Measurements from ENCODE around the gene EYA2. TPM values are rescaled to one million over a fixed set of nuclear protein-coding genes. Genes with fewer than 3 reads are reported as not detected.

Gene EYA2
- total and polyA plus RNA-seq, 12 donors: 0.26 to 1.9 (median 0.70) TPM

DNA sequence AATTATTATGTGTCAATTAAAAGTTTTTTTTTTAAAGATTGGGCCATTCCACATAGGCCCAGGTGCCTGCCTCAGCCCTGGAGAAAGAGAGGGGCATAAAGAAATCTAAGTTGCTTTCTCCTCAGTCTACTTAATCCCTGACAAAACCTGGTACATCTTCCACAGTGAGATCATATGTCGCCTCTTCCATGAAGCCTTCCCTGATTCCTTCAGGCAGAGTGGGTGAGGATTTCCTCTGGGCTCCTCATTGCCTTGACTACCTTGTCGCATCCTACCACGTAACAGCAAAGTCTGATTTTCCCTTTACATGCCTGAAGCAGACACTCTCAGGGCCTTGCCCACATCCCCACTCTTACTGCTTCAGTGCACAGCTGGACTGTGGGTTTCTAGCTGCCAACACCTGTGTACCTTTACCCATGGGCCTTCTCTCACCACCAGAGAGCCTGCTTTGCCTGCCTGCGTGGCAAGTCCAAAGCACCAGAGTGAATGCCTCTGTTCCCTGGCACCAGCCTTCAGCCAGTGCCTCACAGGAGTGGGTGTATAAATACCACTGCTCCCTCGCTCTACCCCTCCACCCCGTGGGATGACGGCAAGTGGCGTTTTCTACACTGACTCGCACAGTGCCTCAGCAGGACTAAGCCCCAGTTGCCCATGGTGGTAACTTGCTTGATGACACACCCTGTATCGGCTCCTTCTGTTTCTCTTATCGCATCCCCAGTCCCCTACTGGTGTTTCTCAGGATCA lies 68.0 kb downstream of the EYA2 start:
- H3K4me1 ChIP-seq: no peaks in the 10 kb centered on the region
- ATAC-seq: no peak
- H3K27ac ChIP-seq: no peak overlapping the region
- peaks cover 0 to 17% (median 0%) of the 10 kb centered on the region in 7 donors for H3K27me3 ChIP-seq
- no peak for DNase-seq
- TF ChIP-seq, protein P1, sequence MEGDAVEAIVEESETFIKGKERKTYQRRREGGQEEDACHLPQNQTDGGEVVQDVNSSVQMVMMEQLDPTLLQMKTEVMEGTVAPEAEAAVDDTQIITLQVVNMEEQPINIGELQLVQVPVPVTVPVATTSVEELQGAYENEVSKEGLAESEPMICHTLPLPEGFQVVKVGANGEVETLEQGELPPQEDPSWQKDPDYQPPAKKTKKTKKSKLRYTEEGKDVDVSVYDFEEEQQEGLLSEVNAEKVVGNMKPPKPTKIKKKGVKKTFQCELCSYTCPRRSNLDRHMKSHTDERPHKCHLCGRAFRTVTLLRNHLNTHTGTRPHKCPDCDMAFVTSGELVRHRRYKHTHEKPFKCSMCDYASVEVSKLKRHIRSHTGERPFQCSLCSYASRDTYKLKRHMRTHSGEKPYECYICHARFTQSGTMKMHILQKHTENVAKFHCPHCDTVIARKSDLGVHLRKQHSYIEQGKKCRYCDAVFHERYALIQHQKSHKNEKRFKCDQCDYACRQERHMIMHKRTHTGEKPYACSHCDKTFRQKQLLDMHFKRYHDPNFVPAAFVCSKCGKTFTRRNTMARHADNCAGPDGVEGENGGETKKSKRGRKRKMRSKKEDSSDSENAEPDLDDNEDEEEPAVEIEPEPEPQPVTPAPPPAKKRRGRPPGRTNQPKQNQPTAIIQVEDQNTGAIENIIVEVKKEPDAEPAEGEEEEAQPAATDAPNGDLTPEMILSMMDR (IDR thresholded peaks at IDR 0.05): no peak
- H3K4me3 ChIP-seq: no peak overlapping the region
- WGBS, 2 donors: 69 to 74% methylated on average over 11 of the region's 11 CpGs
- no peaks in the 10 kb centered on the region for H3K36me3 ChIP-seq
- intact Hi-C loops (cut with DNase I): no loop called here
- H3K9me3 ChIP-seq: no peaks in the 10 kb centered on the region

DNA sequence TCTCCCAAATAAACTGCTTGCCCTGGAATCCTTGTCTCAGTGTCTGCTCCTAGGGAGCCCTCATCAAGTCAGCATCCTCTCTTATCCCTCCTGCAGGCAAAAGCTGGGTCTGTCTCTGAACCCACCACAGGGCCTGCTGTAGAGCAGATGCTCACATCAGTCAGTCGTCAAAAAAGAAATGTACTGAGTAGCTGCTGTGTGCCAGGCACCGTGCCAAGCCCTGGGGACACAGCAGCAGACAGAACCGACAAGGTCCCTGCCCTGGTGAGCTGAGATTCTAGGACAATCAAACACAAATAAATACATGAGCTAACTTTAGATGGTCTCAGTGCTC lies 68.5 kb downstream of the EYA2 start:
- ATAC-seq (peak in 1 of 8 donors; percentile 13), DNase-seq (no peak)
- WGBS, 2 donors: 44 to 56% methylated on average over 3 of the region's 3 CpGs
- no peaks in the 10 kb centered on the region for H3K9me3 ChIP-seq
- TF ChIP-seq, protein P1 (IDR thresholded peaks at IDR 0.05): no peak
- H3K4me1 ChIP-seq: no peaks in the 10 kb centered on the region
- no peaks in the 10 kb centered on the region for H3K36me3 ChIP-seq
- H3K4me3 ChIP-seq: no peak overlapping the region
- H3K27ac ChIP-seq: no peak overlapping the region
- intact Hi-C loops (cut with DNase I): no loop called here
- H3K27me3 ChIP-seq: peaks cover 0 to 23% (median 3%) of the 10 kb centered on the region in 7 donors

DNA sequence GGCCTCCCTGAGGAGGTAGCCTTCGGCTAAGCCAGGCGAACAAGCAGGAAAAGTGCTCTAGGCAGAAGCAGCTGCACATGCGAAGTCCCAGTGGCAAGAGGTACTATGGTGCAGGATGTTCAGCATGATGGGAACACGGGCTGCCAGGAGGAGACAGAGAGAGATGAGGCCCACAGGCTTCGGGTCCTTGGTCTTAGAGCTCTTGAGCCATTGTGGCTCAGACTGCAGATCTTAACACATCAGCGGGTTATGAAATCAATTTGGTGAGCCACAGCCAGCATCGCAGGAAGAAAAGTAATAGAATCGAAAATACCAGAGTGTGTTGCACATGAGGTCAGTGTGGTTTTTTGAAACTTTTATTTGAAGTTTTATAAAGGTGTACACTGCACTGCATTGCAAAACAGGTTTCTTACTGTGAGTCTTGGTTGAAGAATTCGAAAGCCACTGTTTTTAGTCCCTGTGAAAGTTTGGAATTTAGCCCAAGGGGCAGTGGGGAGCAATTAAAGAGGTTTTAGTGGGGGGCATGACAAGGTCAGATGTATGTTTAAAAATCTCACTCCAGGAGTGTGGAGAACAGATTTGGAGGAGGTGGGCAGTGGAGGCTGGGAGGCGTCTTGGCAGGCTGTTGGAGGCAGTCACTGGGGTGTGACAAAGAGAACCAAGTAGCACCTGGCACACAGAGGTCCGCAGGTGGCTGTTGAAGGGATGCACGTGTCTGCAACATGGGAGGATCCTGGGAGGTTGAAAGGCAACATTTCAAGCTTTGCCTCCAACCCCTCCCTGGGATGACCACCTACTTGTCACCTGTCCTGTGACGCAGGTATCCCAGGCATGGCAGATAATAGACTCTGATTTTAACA lies 69.3 kb downstream of the EYA2 start:
- Histone ChIP-seq H3K36me3 (no peaks in the 10 kb centered on the region), H3K27me3 (peaks cover 0 to 21% (median 6%) of the 10 kb centered on the region in 7 donors), H3K4me1 (no peaks in the 10 kb centered on the region), H3K9me3 (no peaks in the 10 kb centered on the region), H3K4me3 (no peak overlapping the region), H3K27ac (no peak overlapping the region)
- intact Hi-C loops (cut with DNase I): no loop called here
- TF ChIP-seq, protein P1 (IDR thresholded peaks at IDR 0.05): no peak
- WGBS, 2 donors: 82 to 87% methylated on average over 13 of the region's 13 CpGs
- ATAC-seq: no peak
- no peak for DNase-seq

DNA sequence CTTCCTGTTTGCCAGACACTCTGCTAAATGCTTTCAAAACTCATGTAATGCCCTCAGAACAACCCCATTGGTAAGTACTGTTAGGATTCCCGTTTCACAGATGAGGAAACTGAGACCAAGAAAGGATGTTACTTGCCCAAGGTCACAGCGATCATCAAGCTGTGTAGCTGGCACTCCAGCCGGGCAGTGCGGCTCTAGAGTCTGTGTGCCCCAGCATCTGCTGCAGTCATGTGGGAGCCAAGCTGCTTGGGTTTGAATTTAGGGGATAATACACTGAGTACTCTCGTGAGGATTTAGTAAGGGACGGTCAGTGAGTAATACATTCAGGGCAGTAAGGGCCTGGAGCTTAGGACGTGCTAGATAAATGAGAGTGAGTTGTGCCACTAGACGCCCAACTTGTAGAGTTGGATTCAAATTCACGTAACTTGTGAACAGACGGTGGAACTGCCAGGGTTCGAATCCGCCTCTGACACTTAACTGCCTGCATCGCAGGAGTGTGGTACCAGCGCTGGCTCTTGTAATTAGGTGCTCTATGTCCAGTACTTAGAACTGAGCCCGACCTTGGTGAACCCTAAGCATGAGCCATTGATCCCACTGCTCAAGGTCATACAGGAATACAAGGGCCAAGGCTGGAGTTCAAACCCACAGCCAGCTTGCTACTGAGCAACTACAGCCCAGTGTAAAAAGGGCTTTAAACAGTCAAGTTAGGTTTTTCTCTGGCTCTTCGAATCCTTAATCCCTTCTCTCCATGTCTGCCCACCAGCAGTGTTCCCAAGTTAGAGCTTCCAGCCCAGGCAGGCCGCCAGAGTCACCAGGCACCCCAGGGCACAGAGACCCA lies 70.2 kb downstream of the EYA2 start:
- intact Hi-C loops (cut with DNase I): no loop called here
- no peak for DNase-seq
- no peaks in the 10 kb centered on the region for H3K9me3 ChIP-seq
- no peaks in the 10 kb centered on the region for H3K36me3 ChIP-seq
- H3K27ac ChIP-seq: no peak overlapping the region
- ATAC-seq: no peak
- no peak overlapping the region for H3K4me3 ChIP-seq
- no peaks in the 10 kb centered on the region for H3K4me1 ChIP-seq
- 93 to 94% methylated on average over 17 of the region's 17 CpGs for WGBS, 2 donors
- H3K27me3 ChIP-seq: peaks cover 0 to 26% (median 8%) of the 10 kb centered on the region in 7 donors
- TF ChIP-seq, protein P1 (IDR thresholded peaks at IDR 0.05): no peak
